CD4-positive, alpha-beta T cell treated with Interleukin-10 for 1 hour (primary cell): Measurements from ENCODE around the gene HOXD13.

ENCODE experiments used
- DNase-seq: peaks from one replicate; pipeline ENCODE4 v3.0.0-alpha.2; 2020

HOXD13 gene

GRCh38 chr2:176136374-176137251, 44.1 kb downstream of the HOXD13 start:
- DNase-seq, result no peak

- no peak for DNase-seq
Measured at GRCh38 chr2:176137252-176137580, 44.7 kb downstream of the HOXD13 start.

- DNase-seq, result no peak
Measured at GRCh38 chr2:176137906-176138305, 45.4 kb downstream of the HOXD13 start.

- no peak for DNase-seq
Measured at GRCh38 chr2:176138526-176138922, 46.0 kb downstream of the HOXD13 start.

- DNase-seq, result no peak
Measured at GRCh38 chr2:176138923-176139660, 46.6 kb downstream of the HOXD13 start.

- no peak for DNase-seq
Measured at GRCh38 chr2:176139661-176140512, 47.4 kb downstream of the HOXD13 start.

- peak; percentile 65 for DNase-seq
Measured at GRCh38 chr2:176140513-176141317, 48.2 kb downstream of the HOXD13 start.

GRCh38 chr2:176142281-176142680, 49.8 kb downstream of the HOXD13 start:
- DNase-seq, result no peak
